HepG2 (cell line): Measurements from ENCODE around the gene MLX. TPM values are rescaled to one million over a fixed set of nuclear protein-coding genes. Genes with fewer than 3 reads are reported as not detected.

Experiments
- AGO1 ChIP-seq: fragments of 200-400 bp; formaldehyde crosslinking; IDR thresholded peaks from 2 replicates; pipeline ENCODE4 v1.6.1; 2017; ENCODE audit warnings: mild to moderate bottlenecking, low read depth, low read length, moderate library complexity; ENCODE audit not compliant: poor library complexity, severe bottlenecking
- ATF5 ChIP-seq: sonication (generic); formaldehyde crosslinking; IDR thresholded peaks from 2 replicates; pipeline ENCODE4 v1.4.0; 2020; ENCODE audit warnings: mild to moderate bottlenecking, low read depth, missing genetic modification reagents
- BCL3 ChIP-seq: sonication (generic); formaldehyde crosslinking; IDR thresholded peaks from 2 replicates; pipeline ENCODE4 v1.5.1; 2020; ENCODE audit warnings: mild to moderate bottlenecking, missing genetic modification reagents, moderate library complexity
- KAT7 ChIP-seq: IDR thresholded peaks from 2 replicates; pipeline ENCODE4 v1.6.1; 2018; ENCODE audit warnings: borderline replicate concordance, missing compliant biosample characterization
- MAZ ChIP-seq, 2 experiments: sonication (generic) in 1 of 2; formaldehyde crosslinking in 1 of 2; IDR thresholded peaks; 2 replicates each; pipeline versions ENCODE4 v1.5.0 to v1.6.1; 2012 to 2020; ENCODE audit warnings: low read depth in 2 of 2, mild to moderate bottlenecking in 2 of 2, borderline replicate concordance in 1 of 2, improper control_type of control experiment in 1 of 2, low read length in 1 of 2, missing genetic modification reagents in 1 of 2, moderate library complexity in 1 of 2
- MTA3 ChIP-seq: sonication (generic); formaldehyde crosslinking; IDR thresholded peaks from 2 replicates; pipeline ENCODE4 v1.4.0; 2020; ENCODE audit warnings: missing genetic modification reagents
- NR3C1 ChIP-seq: sonication (generic); formaldehyde crosslinking; IDR thresholded peaks from 2 replicates; pipeline ENCODE4 v1.4.0; 2020; ENCODE audit warnings: missing genetic modification reagents
- POLR2A ChIP-seq, 2 experiments: IDR thresholded peaks; 2 replicates each; pipeline ENCODE4 v1.6.1; 2011; ENCODE audit warnings: low read depth in 2 of 2, low read length in 2 of 2, mild to moderate bottlenecking in 1 of 2, moderate library complexity in 1 of 2; ENCODE audit not compliant: insufficient read depth in 1 of 2
- REL ChIP-seq: sonication (generic); formaldehyde crosslinking; conservative IDR thresholded peaks from 2 replicates; pipeline ENCODE4 v1.8.0; 2022; ENCODE audit warnings: mild to moderate bottlenecking, missing genetic modification reagents, moderate library complexity
- SNAI1 ChIP-seq: sonication (generic); formaldehyde crosslinking; IDR thresholded peaks from 2 replicates; pipeline ENCODE4 v1.5.0; 2020; ENCODE audit warnings: mild to moderate bottlenecking, missing genetic modification reagents, borderline replicate concordance
- SNAPC4 ChIP-seq: sonication (generic); formaldehyde crosslinking; IDR thresholded peaks from 2 replicates; pipeline ENCODE4 v1.4.0; 2020; ENCODE audit warnings: mild to moderate bottlenecking, missing genetic modification reagents
- SRSF4 ChIP-seq: fragments of 200-400 bp; formaldehyde crosslinking; IDR thresholded peaks from one replicate; pipeline ENCODE4 v1.6.1; 2018; ENCODE audit warnings: mild to moderate bottlenecking, low read depth, low read length, moderate library complexity; ENCODE audit not compliant: poor library complexity, severe bottlenecking
- SRY ChIP-seq: sonication (generic); formaldehyde crosslinking; IDR thresholded peaks from 2 replicates; pipeline ENCODE4 v1.8.0; 2022; ENCODE audit warnings: mild to moderate bottlenecking, missing genetic modification reagents
- STAT5B ChIP-seq: sonication (generic); formaldehyde crosslinking; IDR thresholded peaks from 2 replicates; pipeline ENCODE4 v1.4.0; 2020; ENCODE audit warnings: missing genetic modification reagents
- ZMAT5 ChIP-seq: sonication (generic); formaldehyde crosslinking; IDR thresholded peaks from 2 replicates; pipeline ENCODE4 v1.5.0; 2020; ENCODE audit warnings: mild to moderate bottlenecking, low read depth, missing genetic modification reagents, borderline replicate concordance
- ZNF124 ChIP-seq: sonication (generic); formaldehyde crosslinking; IDR thresholded peaks from 2 replicates; pipeline ENCODE4 v1.4.0; 2020; ENCODE audit warnings: missing genetic modification reagents
- ZNF136 ChIP-seq: sonication (generic); formaldehyde crosslinking; IDR thresholded peaks from 2 replicates; pipeline ENCODE4 v1.8.1; 2022; ENCODE audit warnings: low read depth, mild to moderate bottlenecking, moderate library complexity, missing genetic modification reagents
- ZNF225 ChIP-seq: sonication (generic); formaldehyde crosslinking; IDR thresholded peaks from 2 replicates; pipeline ENCODE4 v1.4.0; 2020; ENCODE audit warnings: mild to moderate bottlenecking, missing genetic modification reagents
- ZNF7 ChIP-seq: IDR thresholded peaks from 2 replicates; pipeline ENCODE4 v1.6.1; 2016; ENCODE audit warnings: missing biosample characterization, missing genetic modification reagents
- ZNF891 ChIP-seq: sonication (generic); formaldehyde crosslinking; IDR thresholded peaks from 2 replicates; pipeline ENCODE4 v1.5.0; 2020; ENCODE audit warnings: mild to moderate bottlenecking, missing genetic modification reagents
- polyA plus RNA-seq, 8 experiments: library from polyadenylated mRNA; depleted of rRNA in 3 of 8; stranded (reverse) in 7 of 8; unstranded in 1 of 8; fragments of >200 nt; fragmentation: Illumina TruSeq in 4 of 8; extraction: Trizol in 4 of 8; gene quantifications; 2 replicates each; pipeline versions ENCODE4 v1.2.1 to v1.2.3, GENCODE V29; 2011 to 2016; ENCODE audit warnings: low read depth in 4 of 8, missing spikeins in 1 of 8, mixed read lengths in 1 of 8; ENCODE audit not compliant: insufficient read depth in 1 of 8
- total RNA-seq, 5 experiments: library from RNA; depleted of rRNA; stranded (reverse); fragments of >200 nt; fragmentation: Illumina TruSeq; extraction: Trizol; gene quantifications; 2 replicates each; pipeline ENCODE4 v1.2.3, GENCODE V29; 2016; ENCODE audit warnings: low read depth in 1 of 5

MLX gene
- total and polyA plus RNA-seq, 2 of the 13 experiments (the other 11 are each of a cell fraction or from before 2014, with no cell fraction given) = 38.9 to 74.4 TPM

GRCh38 chr17:42566883-42567573, at the start of gene MLX (continued):
- no peak for TF ChIP-seq MTA3 (CRISPR knock-in tag)
- no peak; the same call in 1 of the 2 replicates for TF ChIP-seq STAT5B
- TF ChIP-seq ZNF136 (CRISPR knock-in tag) = no peak; the same call in 1 of the 2 replicates
- TF ChIP-seq SNAI1 (CRISPR knock-in tag) = peak; percentile 72; the same call in 1 of the 2 replicates
- TF ChIP-seq POLR2A (IDR thresholded peaks at IDR 0.05; ENCODE audit: insufficient read depth in 1 of 2, low read depth in 2 of 2, low read length in 2 of 2) = peak in 1 of 2 experiments; percentile 60; a peak in 2 of 4 replicates
- 0 out of 2 replicates have a peak, but pooled peaks have one; percentile 12 for TF ChIP-seq ZNF225 (CRISPR knock-in tag)
- no peak for TF ChIP-seq ZMAT5 (CRISPR knock-in tag)
- peak; percentile 93 for TF ChIP-seq KAT7 (CRISPR knock-in tag)
- TF ChIP-seq REL = 0 out of 2 replicates have a peak, but pooled peaks have one; percentile 79
- peak; percentile 36; the same call in 1 of the 2 replicates for TF ChIP-seq ATF5 (CRISPR knock-in tag)
- TF ChIP-seq SRY (CRISPR knock-in tag) = 0 out of 2 replicates have a peak, but pooled peaks have one; percentile 82
- TF ChIP-seq ZNF7 (CRISPR knock-in tag) = no peak
- peak; percentile 92 for TF ChIP-seq BCL3
- 0 out of 2 replicates have a peak, but pooled peaks have one; percentile 77 for TF ChIP-seq ZNF124
- peak; percentile 81; the same call in 1 of the 2 replicates for TF ChIP-seq SNAPC4
- TF ChIP-seq NR3C1 = no peak
- TF ChIP-seq SRSF4 = no peak
- TF ChIP-seq MAZ (IDR thresholded peaks at IDR 0.05; ENCODE audit: borderline replicate concordance, low read depth, low read length) = peak; percentile 3; the same call in 1 of the 2 replicates
- peak; percentile 92 for TF ChIP-seq MAZ (CRISPR knock-in tag; IDR thresholded peaks at IDR 0.05; ENCODE audit: low read depth)
- TF ChIP-seq ZNF891 (CRISPR knock-in tag) = no peak; the same call in 1 of the 2 replicates
- TF ChIP-seq AGO1 = peak; percentile 94
